ENCODE results near the gene ITGB4. TPM values are rescaled to one million over a fixed set of nuclear protein-coding genes. Genes with fewer than 3 reads are reported as not detected.

Gene ITGB4
- polyA plus RNA-seq, 3 donors: 0.09 to 0.82 TPM; not detected in 1

- H3K27me3 ChIP-seq (ENCODE audit: control insufficient read depth in 2 of 2, insufficient read depth in 2 of 2, low read length in 2 of 2): no peaks in the 10 kb centered on the region
- no peaks in the 10 kb centered on the region for H3K9me3 ChIP-seq (replicated peaks in 1 of 2; ENCODE audit: control insufficient read depth in 1 of 2, insufficient read depth in 1 of 2, low read length in 2 of 2)
- no peak overlapping the region for H3K27ac Mint-ChIP-seq
- no peak overlapping the region for H3K4me3 Mint-ChIP-seq
- no peak overlapping the region for H3K27ac ChIP-seq (ENCODE audit: low read depth in 1 of 2, low read length in 2 of 2)
- TF ChIP-seq CTCF (IDR thresholded peaks at IDR 0.05): no peak
- no peak overlapping the region for H2AFZ ChIP-seq (ENCODE audit: insufficient read depth, low read depth, low read length, poor library complexity, severe bottlenecking)
- peaks cover 5 to 39% of the 10 kb centered on the region in 2 donors for H3K36me3 ChIP-seq (replicated peaks in 1 of 2; ENCODE audit: control insufficient read depth in 1 of 2, insufficient read depth in 2 of 2, low read length in 2 of 2)
- H3K4me1 ChIP-seq (ENCODE audit: control insufficient read depth in 1 of 2, insufficient read depth in 2 of 2, low read length in 2 of 2): peaks cover 8 to 11% of the 10 kb centered on the region in 2 donors
- no CpG with 5 or more reads among the region's 6 CpGs for WGBS (ENCODE audit: insufficient coverage)
- no peak overlapping the region for H3K9ac ChIP-seq (ENCODE audit: insufficient read depth, low read length, poor library complexity, severe bottlenecking)
- intact Hi-C loops (cut with micrococcal nuclease): loop anchor here in 1 of 2 donors (5.0 kb wide), 1 partner anchor 36 kb away; no protein-coding TSS in a partner anchor
- no peaks in the 10 kb centered on the region for H3K9me3 Mint-ChIP-seq
- no peaks in the 10 kb centered on the region for H4K20me1 ChIP-seq (ENCODE audit: insufficient read depth, low read length)
- DNase-seq: no peak
- H3K27me3 Mint-ChIP-seq (ENCODE audit: low read depth in 3 of 3): no peaks in the 10 kb centered on the region
- peaks cover 29 to 32% of the 10 kb centered on the region in 2 donors for H3K36me3 Mint-ChIP-seq
- H3K4me1 Mint-ChIP-seq: peaks cover 9% of the 10 kb centered on the region
- peaks cover 89% of the 10 kb centered on the region for H3K79me2 ChIP-seq (ENCODE audit: insufficient read depth, low read length)
- no peak overlapping the region for H3K4me2 ChIP-seq (replicated peaks; ENCODE audit: extremely low read depth, low read length, poor library complexity, severe bottlenecking)
- no peak overlapping the region for H3K4me3 ChIP-seq (replicated peaks in 1 of 3; ENCODE audit: low read depth in 2 of 3, low read length in 3 of 3)
These were observed 70.0 kb downstream of the ITGB4 start for GRCh38 chr17:75791254-75791653.

GRCh38 chr17:75793460-75793859 is 72.2 kb downstream of the ITGB4 start:
- Histone ChIP-seq H3K4me2 (replicated peaks; ENCODE audit: extremely low read depth, low read length, poor library complexity, severe bottlenecking) (no peak overlapping the region), H3K27me3 (ENCODE audit: control insufficient read depth in 2 of 2, insufficient read depth in 2 of 2, low read length in 2 of 2) (no peaks in the 10 kb centered on the region), H3K4me3 (replicated peaks in 1 of 3; ENCODE audit: low read depth in 2 of 3, low read length in 3 of 3) (no peak overlapping the region), H3K4me1 (ENCODE audit: control insufficient read depth in 1 of 2, insufficient read depth in 2 of 2, low read length in 2 of 2) (no peaks in the 10 kb centered on the region), H3K36me3 (replicated peaks in 1 of 2; ENCODE audit: control insufficient read depth in 1 of 2, insufficient read depth in 2 of 2, low read length in 2 of 2) (peaks cover 9 to 51% of the 10 kb centered on the region in 2 donors), H3K9me3 (replicated peaks in 1 of 2; ENCODE audit: control insufficient read depth in 1 of 2, insufficient read depth in 1 of 2, low read length in 2 of 2) (no peaks in the 10 kb centered on the region), H3K9ac (ENCODE audit: insufficient read depth, low read length, poor library complexity, severe bottlenecking) (no peak overlapping the region), H3K27ac (ENCODE audit: low read depth in 1 of 2, low read length in 2 of 2) (peak overlapping the region in 1 of 2 donors; percentile 27), H4K20me1 (ENCODE audit: insufficient read depth, low read length) (no peaks in the 10 kb centered on the region), H2AFZ (ENCODE audit: insufficient read depth, low read depth, low read length, poor library complexity, severe bottlenecking) (no peak overlapping the region), H3K79me2 (ENCODE audit: insufficient read depth, low read length) (peaks cover 68% of the 10 kb centered on the region)
- Mint-ChIP-seq H3K9me3 (no peaks in the 10 kb centered on the region), H3K27me3 (ENCODE audit: low read depth in 3 of 3) (no peaks in the 10 kb centered on the region), H3K36me3 (peaks cover 38 to 48% of the 10 kb centered on the region in 2 donors), H3K27ac (peak overlapping the region in 1 of 7 donors; percentile 21), H3K4me1 (no peaks in the 10 kb centered on the region), H3K4me3 (no peak overlapping the region)
- no peak for TF ChIP-seq CTCF (IDR thresholded peaks at IDR 0.05)
- DNase-seq: no peak
- intact Hi-C loops (cut with micrococcal nuclease): loop anchor here in 1 of 2 donors (5.0 kb wide), 1 partner anchor 34 kb away; no protein-coding TSS in a partner anchor
- WGBS (ENCODE audit: insufficient coverage): no CpG with 5 or more reads among the region's 1 CpG

Measured in CD14-positive monocyte (primary cell).